ENCODE measurements around the gene LBR. TPM values are rescaled to one million over a fixed set of nuclear protein-coding genes. Genes with fewer than 3 reads are reported as not detected.

LBR gene
- polyA plus RNA-seq, 1 donor (not counting 4 experiments of a cell fraction or from before 2014, with no cell fraction given), result 30.5 TPM

GRCh38 chr1:225422795-225423517 lies 4.9 kb downstream of the LBR start:
- dilution Hi-C loops (cut with MboI; ENCODE audit: extremely low pct_ligation_motif_present, low sequenced_read_pairs), result no loop called here
- H2AFZ ChIP-seq (ENCODE audit: control insufficient read depth, low read length), result no peak overlapping the region
- no peak overlapping the region for H3K9ac ChIP-seq (ENCODE audit: control insufficient read depth, extremely low read depth, insufficient read depth, low read length)
- H3K36me3 ChIP-seq (ENCODE audit: control insufficient read depth in 2 of 2, extremely low read depth in 1 of 2, insufficient read depth in 2 of 2, low read length in 2 of 2), result peaks cover 9 to 10% of the 10 kb centered on the region in 2 experiments
- no peak overlapping the region for H3K27ac ChIP-seq (ENCODE audit: control insufficient read depth, insufficient read depth, low read length)
- no peaks in the 10 kb centered on the region for H3K27me3 ChIP-seq (ENCODE audit: control insufficient read depth, extremely low read depth, insufficient read depth, low read length)
- H3K4me2 ChIP-seq (ENCODE audit: control insufficient read depth, extremely low read depth, insufficient read depth, low read depth, low read length), result no peak overlapping the region
- DNase-seq (ENCODE audit: low read depth, low spot score), result no peak
- no peak for FAIRE-seq
- no peaks in the 10 kb centered on the region for H3K9me3 ChIP-seq (ENCODE audit: control insufficient read depth, low read depth, low read length)
- H3K79me2 ChIP-seq (ENCODE audit: control insufficient read depth, insufficient read depth, low read length), result peaks cover 71% of the 10 kb centered on the region
- TF ChIP-seq EZH2 (IDR thresholded peaks at IDR 0.05; ENCODE audit: low read length) (no peak), CTCF (optimal IDR thresholded peaks at IDR 0.05 in 1 of 3, IDR thresholded peaks at IDR 0.05 in 1 of 3, conservative IDR thresholded peaks at IDR 0.05 in 1 of 3; ENCODE audit: extremely low read depth in 1 of 3, insufficient read depth in 2 of 3, low read length in 3 of 3) (no peak)
- H3K9me1 ChIP-seq (ENCODE audit: control insufficient read depth, extremely low read depth, insufficient read depth, low read length), result no peaks in the 10 kb centered on the region
- H4K20me1 ChIP-seq (ENCODE audit: control insufficient read depth, extremely low read depth, insufficient read depth, low read length), result no peaks in the 10 kb centered on the region
- no peak overlapping the region for H3K4me3 ChIP-seq (ENCODE audit: control insufficient read depth in 2 of 3, extremely low read depth in 1 of 3, insufficient read depth in 2 of 3, low read depth in 1 of 3, low read length in 3 of 3)
- peaks cover 27% of the 10 kb centered on the region for H3K4me1 ChIP-seq (ENCODE audit: control insufficient read depth, extremely low read depth, insufficient read depth, low read length)

- no peaks in the 10 kb centered on the region for H3K27me3 ChIP-seq (ENCODE audit: control insufficient read depth, extremely low read depth, insufficient read depth, low read length)
- no peak for FAIRE-seq
- H3K4me2 ChIP-seq (ENCODE audit: control insufficient read depth, extremely low read depth, insufficient read depth, low read depth, low read length), result no peak overlapping the region
- H3K4me1 ChIP-seq (ENCODE audit: control insufficient read depth, extremely low read depth, insufficient read depth, low read length), result peaks cover 27% of the 10 kb centered on the region
- H2AFZ ChIP-seq (ENCODE audit: control insufficient read depth, low read length), result no peak overlapping the region
- H3K27ac ChIP-seq (ENCODE audit: control insufficient read depth, insufficient read depth, low read length), result no peak overlapping the region
- no peak for DNase-seq (ENCODE audit: low read depth, low spot score)
- H3K9ac ChIP-seq (ENCODE audit: control insufficient read depth, extremely low read depth, insufficient read depth, low read length), result no peak overlapping the region
- peaks cover 10 to 13% of the 10 kb centered on the region in 2 experiments for H3K36me3 ChIP-seq (ENCODE audit: control insufficient read depth in 2 of 2, extremely low read depth in 1 of 2, insufficient read depth in 2 of 2, low read length in 2 of 2)
- H3K9me3 ChIP-seq (ENCODE audit: control insufficient read depth, low read depth, low read length), result no peaks in the 10 kb centered on the region
- dilution Hi-C loops (cut with MboI; ENCODE audit: extremely low pct_ligation_motif_present, low sequenced_read_pairs), result no loop called here
- TF ChIP-seq EZH2 (IDR thresholded peaks at IDR 0.05; ENCODE audit: low read length) (no peak), CTCF (optimal IDR thresholded peaks at IDR 0.05 in 1 of 3, IDR thresholded peaks at IDR 0.05 in 1 of 3, conservative IDR thresholded peaks at IDR 0.05 in 1 of 3; ENCODE audit: extremely low read depth in 1 of 3, insufficient read depth in 2 of 3, low read length in 3 of 3) (no peak)
- no peaks in the 10 kb centered on the region for H3K9me1 ChIP-seq (ENCODE audit: control insufficient read depth, extremely low read depth, insufficient read depth, low read length)
- H3K4me3 ChIP-seq (ENCODE audit: control insufficient read depth in 2 of 3, extremely low read depth in 1 of 3, insufficient read depth in 2 of 3, low read depth in 1 of 3, low read length in 3 of 3), result no peak overlapping the region
- peaks cover 66% of the 10 kb centered on the region for H3K79me2 ChIP-seq (ENCODE audit: control insufficient read depth, insufficient read depth, low read length)
- H4K20me1 ChIP-seq (ENCODE audit: control insufficient read depth, extremely low read depth, insufficient read depth, low read length), result no peaks in the 10 kb centered on the region
These were observed 5.7 kb downstream of the LBR start for GRCh38 chr1:225422031-225422605.
